ENCODE data around the gene CCDC78.
"Not testable (repeated sequence)": the region's sequence is repeated elsewhere in the genome, so short reads cannot be mapped to it uniquely, and the experiment has no call there.

Gene CCDC78

DNA sequence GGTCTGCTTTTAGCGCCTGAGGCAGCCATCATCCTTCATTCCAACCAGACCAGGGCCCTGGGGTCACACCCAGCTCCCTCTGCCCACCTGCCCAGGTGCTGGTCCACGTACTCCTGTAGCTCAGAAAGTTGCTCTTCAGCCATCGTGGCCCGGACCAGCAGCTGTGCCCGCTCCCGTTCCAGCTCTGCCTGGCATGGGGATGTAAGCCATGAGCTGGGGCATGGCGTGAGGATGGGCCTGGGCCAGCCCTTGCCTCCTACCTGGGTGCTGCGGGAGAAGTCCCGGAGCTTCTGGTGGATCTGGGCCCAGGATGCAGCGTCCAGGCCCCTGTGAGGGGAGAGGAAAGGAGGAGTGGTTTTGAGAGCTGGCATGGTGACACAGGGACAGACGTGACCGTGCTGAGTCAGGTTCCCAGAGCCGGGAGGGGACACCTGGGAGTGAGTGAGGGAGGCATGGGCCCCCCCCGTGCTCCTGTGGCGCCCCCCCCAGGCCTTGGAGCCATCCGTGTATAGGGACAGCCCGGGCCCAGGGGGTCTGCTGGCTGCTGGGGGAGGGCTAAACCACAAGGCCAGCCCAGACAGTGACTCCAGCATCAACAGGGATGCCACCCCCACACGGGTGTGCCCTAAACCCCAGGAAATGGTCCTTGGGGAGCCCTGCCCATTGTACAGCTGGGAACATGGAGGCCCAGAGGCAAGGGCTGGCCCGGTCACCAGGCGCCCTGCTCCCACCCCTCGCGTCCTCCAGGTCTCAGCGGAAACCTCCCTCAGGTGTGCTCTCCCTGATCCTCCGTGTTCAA, 3.2 kb downstream of the CCDC78 start:
- DNase-seq: no peak

DNA sequence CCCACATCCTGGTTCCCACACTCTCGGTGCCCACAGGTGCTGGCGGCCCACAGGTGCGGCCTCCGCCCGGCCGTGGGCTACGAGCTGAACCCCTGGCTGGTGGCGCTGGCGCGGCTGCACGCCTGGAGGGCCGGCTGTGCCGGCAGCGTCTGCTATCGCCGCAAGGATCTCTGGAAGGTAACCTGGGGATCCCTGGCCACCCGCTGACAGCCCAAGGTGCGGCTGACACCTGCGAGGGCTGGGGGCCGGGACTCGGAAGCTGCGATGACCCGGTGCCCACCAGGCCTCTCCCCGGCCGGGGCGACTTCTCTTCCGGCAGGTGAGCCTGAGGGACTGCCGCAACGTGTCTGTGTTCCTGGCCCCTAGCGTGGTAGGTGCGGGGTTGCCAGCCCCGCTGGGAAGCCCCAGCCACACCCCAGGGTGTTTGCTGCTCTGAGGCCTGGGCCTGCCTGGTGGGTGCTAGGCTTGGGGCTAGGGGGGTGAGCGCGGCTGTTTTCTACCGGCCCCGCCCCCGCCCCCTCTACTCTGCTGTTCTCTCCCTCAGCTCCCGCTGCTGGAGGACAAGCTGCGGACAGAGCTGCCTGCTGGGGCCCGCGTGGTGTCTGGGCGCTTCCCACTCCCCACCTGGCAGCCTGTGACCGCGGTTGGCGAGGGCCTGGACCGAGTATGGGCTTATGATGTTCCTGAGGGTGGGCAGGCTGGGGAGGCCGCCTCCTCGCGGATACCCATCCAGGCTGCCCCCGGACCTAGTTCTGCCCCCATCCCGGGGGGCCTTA, 4.3 kb downstream of the CCDC78 start:
- DNase-seq: peak; percentile 53

DNA sequence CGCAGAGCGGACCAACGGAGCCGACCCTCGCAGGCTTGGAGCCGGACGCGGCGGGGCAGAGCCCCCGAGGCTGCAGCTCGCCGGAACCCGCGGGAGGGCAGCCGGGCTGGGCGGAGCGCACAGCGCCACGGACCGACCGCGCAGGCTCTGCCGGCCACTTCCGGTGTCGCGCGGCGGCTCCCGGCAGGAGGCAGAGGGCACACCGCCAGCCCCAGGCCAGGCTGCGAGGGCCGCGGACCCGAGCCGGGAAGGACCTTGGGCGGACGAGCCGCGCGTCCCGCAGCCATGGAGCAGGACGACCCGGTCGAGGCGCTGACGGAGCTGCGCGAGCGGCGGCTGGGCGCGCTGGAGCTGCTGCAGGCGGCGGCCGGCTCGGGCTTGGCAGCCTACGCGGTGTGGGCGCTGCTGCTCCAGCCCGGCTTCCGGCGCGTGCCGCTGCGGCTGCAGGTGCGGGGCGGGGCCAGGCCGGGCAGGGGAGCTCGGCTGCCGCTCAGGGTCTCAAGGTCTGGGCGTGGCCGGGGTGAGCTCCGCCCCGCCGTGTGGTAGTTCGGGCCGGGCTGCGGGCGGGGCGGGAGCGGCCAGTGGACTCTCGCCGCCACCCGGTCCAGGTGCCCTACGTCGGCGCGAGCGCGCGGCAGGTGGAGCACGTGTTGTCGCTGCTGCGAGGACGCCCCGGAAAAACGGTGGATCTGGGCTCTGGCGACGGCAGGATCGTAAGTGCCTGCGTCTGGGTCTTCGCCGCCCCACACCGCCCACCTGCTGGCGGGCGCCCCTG, 5.1 kb downstream of the CCDC78 start, which contains the start of gene ANTKMT:
Gene ANTKMT (plus strand): TSS at position 157 of the 775 bp plus-strand sequence. CDS start 129 bp downstream, at position 286.
- DNase-seq: peak; percentile 71

DNA sequence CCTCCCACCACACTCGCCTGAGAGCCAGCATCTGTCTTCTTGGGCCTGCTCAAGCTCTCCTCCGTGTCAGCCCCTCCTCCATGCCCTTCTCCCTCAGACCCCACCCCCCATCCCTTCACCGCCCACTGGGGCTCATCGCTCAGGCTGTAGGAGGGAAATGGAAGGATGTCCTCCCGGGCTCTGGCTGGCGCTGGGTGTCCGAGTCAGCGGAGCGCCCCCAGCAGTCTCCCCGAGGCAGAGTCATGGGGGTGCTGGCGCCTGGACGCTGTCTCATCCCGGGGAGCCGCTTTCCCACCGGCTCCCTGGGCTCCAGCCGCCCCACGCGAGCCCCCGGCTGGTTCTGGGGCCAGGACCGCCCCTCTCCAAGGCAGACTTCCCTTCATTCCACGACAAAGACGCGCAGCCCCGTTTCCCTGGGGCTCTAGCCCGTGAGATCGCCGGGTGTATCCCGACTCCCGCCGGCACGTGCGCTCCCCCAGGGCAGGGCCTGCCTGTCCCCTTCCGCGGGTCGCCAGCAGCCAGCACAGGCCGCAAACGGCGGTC, 5.7 kb downstream of the CCDC78 start:
- DNase-seq: no peak

DNA sequence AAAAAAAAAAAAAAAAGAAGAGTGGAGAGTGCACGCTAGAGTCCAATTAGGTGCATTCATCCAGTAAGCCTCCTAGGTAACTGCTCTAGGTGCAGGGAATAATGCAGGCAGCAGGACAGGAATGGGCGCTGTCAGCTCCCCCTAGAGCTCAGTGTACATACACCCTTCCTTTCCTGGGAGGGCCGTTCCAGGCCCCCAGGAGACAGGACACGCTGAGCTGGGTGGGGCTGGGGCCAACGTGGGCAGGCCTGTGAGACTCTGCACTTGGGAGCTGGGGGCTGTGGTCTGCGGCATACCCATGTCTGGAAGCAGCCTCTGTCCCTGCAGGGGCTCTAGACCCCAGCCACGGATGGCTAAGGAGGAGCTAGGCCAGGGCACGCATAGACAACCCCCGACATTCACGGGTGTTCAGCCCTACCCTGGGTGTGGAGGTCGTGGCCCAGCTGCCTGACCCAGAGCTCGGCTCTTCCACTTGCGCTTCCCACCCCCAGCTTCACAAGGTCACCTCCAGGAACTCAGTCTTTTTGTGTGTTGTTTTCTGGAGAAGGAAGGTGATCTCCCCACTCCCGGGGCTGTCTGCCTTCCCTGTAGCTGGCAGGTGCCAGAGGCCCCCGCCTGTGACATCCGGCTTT, 6.3 kb downstream of the CCDC78 start:
- DNase-seq: no peak

DNA sequence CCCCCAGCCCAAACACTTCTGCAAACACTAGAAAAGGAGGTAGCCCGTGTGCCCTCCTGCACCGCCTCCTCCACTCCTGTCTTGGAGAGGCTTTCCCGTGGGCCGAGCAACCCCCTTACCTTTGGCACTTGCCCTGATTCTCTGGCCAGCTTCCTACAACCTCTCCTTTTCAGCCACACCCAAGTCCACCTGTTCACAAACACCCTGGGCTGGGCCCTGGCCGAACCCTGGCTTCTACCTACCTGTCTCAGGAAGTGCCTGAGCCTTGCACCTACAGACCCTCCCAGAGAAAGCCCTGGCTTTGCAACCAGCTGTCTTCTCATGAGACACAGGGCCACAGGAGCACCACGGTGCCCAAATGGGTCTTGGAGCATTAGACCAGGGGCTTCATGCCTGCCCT, 7.3 kb downstream of the CCDC78 start:
- DNase-seq: no peak

DNA sequence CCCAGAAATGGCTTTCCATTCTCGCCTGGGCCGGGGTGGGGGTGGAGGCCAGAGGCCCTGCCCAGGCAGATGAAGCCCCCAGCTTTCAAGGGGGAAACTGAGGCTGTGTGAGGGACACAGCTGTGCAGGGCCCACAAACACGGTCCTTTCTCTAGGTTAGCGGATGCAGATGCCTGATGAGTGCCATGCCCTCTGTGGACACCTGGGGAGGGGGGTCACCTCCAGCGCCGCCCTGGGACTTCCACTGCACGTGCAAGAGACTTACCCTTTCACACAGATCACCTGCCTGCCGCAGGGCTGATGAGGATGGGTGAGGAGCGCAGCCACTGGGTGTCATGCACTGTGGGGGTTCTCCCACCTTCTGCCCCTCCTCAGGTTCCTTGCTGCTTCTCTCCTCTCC, 7.9 kb downstream of the CCDC78 start:
- no peak for DNase-seq

DNA sequence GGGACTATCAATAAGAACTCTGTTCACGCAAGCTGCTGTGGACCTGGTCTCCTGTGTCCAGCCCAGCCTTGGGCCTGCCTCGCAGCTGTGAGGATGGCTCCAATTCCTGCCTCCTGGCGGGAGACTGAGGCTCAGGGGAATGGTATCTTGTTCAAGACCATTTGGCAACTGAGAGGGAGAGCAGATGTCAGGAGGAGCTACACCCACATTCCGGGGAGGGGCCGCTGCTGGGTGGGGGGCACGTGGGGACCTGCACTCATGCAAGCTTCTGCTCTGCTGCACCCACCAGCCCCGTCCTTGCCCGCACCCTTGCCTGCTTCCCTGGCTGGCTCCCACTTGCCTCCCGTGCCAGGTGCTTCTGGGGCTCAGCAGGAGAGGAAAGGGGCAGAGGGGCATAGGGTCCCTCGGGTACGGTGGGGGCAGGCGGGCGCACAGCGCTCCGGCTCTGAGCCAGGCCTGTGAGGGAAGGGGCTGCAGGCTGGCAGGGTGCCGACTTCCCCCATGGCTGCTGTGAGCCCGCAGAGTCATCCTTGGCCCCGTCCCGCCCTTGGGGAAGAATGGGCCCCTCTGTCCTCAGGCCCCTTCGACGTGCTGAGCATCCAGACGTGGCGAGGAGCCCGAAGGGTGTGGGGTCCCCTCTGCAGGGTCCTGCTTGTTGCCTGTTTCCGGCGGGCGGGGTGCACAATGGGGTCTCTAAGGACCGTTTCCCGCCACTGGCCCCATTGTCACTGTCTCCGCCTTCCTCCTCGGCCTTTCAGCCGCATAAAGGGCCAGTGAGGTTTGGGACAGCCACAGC, 8.6 kb downstream of the CCDC78 start:
- no peak for DNase-seq

DNA sequence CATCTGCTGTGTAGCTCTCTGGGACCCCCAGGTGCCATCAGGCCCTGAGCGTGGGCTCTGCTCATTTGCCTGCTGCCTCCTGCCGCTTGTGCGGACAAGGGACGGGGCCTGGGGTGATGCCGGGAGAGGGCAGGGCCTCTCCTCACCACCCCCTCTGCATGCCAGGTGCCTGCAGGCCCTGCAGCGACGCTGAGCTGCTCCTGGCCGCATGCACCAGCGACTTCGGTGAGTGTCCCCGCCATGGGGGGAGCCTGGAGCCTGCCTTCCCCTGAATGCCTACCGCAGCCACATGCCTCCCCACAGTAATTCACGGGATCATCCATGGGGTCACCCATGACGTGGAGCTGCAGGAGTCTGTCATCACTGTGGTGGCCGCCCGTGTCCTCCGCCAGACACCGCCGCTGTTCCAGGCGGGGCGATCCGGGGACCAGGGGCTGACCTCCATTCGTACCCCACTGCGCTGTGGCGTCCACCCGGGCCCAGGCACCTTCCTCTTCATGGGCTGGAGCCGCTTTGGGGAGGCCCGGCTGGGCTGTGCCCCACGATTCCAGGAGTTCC, 9.4 kb downstream of the CCDC78 start:
- DNase-seq: no peak

DNA sequence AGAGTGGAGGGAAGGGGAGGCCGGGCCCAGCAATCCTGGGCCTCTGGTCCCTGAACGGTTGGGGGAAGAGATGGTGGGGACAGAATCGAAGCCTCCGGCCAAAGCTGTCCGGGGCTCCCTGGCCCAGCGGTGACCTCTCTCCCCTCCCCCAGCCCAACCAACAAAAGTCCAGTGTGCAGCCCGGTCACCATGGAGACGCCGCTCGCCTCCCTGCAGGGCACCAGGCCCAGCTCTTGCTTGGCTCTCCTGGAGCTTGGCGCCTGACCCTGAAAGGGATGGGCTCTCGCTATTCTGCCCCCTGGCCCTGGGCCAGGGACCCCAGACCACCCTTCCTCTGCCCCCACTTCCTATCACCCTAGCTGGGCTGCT, 10.1 kb downstream of the CCDC78 start:
- DNase-seq: no peak

DNA sequence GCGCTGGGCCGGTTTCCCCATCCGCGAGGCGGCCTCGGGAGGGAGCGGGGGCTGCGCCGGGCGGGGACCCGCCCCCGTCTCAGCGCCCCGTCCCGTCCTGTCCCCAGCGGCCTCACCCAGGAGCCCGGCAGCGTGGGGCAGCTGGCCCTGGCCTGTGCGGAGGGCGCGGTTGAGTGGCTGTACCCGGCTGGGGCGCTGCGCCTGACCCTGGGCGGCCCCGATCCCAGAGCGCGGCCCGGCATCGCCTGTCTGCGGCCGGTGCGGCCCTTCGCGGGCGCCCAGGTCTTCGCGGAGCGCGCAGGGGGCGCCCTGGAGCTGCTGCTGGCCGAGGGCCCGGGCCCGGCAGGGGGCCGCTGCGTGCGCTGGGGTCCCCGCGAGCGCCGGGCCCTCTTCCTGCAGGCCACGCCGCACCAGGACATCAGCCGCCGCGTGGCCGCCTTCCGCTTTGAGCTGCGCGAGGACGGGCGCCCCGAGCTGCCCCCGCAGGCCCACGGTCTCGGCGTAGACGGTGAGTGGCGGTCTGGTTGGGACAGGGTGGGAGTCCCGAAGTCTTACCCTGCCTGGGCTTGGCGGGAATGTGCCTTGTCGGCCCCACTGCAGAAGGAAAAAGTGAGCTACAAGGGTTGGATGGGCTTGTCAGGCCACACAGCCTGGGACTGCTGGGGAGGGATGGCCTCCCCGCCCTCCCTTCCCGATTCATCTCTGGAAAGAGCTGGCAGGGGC, 10.6 kb downstream of the CCDC78 start:
- no peak for DNase-seq

DNA sequence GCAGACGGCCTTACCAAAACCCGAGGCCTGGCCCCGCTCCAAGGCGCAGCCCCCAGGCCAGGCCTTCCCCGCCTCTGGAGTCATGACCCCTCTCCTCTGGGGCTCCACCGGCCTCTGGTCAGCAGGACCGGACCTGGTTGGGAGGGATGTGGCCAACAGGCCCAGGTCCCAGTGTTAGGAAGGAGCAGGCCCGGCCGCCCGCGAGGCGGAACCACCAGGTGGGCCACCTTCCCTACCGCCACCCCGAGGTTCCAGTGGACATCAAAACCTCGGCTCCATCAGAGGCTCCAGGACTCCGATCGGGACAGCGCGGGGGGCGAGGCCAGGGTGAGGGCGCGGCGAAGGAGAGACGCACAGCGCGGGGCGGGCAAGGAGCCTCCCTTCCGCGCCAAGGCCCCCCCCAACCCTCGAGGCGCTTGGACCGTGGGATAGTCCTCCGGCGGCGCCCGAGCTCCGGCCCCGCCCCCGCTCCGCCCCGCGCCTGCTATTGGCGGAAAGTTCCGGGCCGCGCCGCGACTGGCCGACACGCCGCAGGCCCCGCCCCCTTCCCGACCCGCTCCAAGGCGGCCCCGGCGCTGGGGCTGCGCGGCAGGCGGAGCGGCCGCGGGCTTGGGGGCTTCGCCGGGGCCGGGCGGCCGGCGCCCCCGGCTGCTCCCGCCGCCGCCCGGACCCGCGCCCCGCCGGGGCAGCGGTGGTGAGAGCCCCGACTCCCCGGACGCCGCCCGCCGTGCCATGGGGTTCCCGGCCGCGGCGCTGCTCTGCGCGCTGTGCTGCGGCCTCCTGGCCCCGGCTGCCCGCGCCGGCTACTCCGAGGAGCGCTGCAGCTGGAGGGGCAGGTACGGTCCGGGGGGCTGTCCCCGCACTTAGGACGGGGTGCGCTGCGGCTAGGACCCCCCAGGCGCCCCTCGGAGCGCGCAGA, 11.4 kb downstream of the CCDC78 start, which contains the start of gene METRN:
Gene METRN (plus strand): TSS at position 561 of the 919 bp plus-strand sequence. CDS start 172 bp downstream, at position 733.
- peak; percentile 81 for DNase-seq

DNA sequence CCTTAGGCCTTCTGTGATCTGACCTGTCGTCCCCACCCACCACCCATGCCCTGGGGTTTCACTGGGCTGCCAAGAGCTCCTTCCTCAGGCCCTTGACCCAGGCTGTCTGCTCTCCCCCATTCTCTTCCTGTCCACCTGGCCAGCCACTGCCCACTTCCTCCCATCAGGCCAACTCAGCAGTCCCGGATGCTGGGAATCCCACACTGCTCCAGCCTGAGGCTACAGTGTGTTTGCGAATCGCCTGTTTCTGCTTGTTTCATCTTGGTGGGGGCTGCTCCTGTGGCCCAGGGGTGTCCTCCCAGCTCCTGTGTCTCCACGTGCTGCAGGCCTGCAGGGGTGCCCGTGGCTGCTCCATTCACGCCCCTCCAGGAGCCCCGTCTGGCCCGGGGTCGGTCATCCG, 12.2 kb downstream of the CCDC78 start:
- no peak for DNase-seq

DNA sequence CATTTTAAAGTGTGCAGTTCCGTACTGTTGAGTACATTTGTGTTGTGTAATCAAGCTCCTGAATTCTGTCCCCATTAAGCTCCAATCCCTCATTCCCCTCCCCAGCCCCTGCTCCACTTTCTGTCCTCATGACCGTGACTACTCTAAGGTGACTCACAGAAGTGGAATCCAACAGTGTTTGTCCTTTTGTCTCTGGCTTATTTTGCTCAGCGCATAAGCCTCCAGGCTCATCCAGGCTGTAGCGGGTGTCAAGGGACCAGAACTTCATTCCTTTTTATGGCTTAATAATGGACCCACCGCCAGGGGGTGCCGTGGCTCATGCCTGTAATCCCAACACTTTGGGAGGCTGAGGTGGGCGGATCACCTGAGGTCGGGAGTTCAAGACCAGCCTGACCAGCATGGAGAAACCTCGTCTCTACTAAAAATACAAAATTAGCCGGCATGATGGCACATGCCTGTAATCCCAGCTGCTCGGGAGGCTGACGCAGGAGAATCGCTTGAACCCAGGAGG, 13.4 kb downstream of the CCDC78 start:
- DNase-seq: not testable (repeated sequence)

DNA sequence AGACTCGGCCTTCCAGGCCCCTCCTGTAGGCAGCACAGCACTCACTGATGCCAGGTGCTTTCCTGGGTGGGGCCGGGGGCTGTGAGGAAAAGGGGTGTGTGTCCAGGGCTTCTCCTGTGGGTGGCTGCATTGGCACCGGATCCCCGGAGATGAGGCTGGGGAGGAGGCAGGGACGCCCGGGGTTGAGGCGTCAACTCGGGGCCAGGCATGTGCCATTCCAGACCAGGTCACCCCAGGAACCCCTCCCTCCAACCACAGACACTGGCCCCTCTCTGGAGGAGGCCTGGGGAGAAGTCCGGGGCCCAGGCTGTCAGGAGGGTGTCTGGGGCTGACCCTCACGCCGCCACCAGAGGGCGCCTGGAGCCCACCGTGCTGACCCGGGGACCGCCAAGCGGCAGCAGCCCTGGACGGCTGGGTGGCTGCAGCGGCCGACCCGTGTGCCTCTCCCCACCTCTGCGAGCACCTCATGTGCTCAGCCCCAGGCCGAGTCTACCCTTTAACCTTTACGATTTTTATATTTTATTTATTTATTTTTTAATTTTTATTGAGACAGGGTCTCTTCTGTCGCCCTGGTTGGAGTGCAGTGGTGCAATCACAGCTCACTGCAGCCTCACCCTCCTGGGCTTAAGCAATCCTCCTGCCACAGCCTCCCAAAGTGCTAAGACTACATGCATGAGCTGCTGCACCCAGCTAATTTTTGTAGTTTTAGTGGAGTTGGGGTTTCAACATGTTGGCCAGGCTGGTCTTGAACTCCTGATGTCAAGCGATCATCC, 14.5 kb downstream of the CCDC78 start:
- DNase-seq: peak; percentile 64

DNA sequence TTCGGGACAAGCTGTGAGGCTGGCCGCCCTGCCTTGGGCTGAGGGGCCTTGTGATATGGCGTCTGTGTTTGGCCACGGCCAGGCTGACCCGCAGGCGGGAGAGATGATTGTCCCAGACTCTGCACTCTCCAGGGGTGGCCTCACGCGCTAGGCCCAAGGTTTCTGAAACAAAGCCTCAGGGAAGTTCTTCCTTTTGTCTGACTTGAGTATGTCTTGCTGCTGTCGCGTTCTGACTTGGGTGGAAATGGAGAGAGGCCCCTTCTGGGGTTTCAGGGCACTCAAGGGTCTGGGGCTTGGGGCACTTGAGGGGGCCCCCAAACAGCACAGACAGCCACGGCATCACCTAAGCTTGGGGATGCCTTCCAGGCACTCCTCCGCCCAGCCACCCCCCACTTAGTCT, 15.2 kb downstream of the CCDC78 start:
- no peak for DNase-seq

DNA sequence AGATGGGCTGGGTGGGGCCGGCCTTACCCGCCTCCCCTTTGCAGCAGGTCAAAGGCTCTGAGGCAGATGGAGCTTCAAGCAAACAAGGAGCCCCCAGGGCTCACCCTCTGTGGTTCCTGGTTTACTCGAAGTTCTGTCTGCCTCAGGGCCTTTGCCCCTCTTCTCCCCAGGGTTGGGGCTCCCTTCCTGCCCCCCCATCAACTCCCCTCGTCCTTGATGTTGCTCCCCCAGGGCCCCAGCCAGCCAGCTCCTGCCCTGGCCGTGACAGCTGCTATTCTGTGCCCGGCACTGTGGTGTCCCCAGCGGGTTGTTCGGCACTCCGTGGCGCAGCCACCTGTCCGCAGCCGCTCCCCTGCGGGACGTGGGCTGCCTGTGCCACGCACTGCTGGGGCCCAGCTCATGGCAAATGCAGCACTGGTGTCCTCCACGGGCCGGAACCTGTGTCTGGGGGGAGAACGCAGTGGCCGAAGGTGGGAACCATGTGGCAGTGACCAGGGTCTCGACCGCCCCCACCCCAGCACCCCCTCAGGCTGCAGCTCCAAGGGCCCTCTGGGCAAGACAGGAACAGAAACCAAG, 15.7 kb downstream of the CCDC78 start:
- no peak for DNase-seq
